Measurements from ENCODE around the gene SLC37A1.

Gene SLC37A1

GRCh38 chr21:42486072-42486471 lies 27.6 kb upstream of the SLC37A1 start:
- no peak overlapping the region for H3K27ac Mint-ChIP-seq
- H3K27me3 Mint-ChIP-seq (ENCODE audit: low read depth, poor library complexity) = peaks cover 36% of the 10 kb centered on the region
- no peaks in the 10 kb centered on the region for H3K9me3 Mint-ChIP-seq
- no peak for TF ChIP-seq CTCF (IDR thresholded peaks at IDR 0.05)
- H3K36me3 Mint-ChIP-seq (ENCODE audit: low read depth) = no peaks in the 10 kb centered on the region
- H3K4me1 Mint-ChIP-seq = no peaks in the 10 kb centered on the region
- no peak for DNase-seq
- no peak overlapping the region for H3K4me3 Mint-ChIP-seq

- no peak for DNase-seq
- H3K27me3 Mint-ChIP-seq (ENCODE audit: low read depth, poor library complexity) = peaks cover 33% of the 10 kb centered on the region
- H3K36me3 Mint-ChIP-seq (ENCODE audit: low read depth) = no peaks in the 10 kb centered on the region
- H3K27ac Mint-ChIP-seq = no peak overlapping the region
- H3K4me1 Mint-ChIP-seq = no peaks in the 10 kb centered on the region
- H3K4me3 Mint-ChIP-seq = no peak overlapping the region
- no peaks in the 10 kb centered on the region for H3K9me3 Mint-ChIP-seq
- TF ChIP-seq CTCF (IDR thresholded peaks at IDR 0.05) = no peak
Observed at GRCh38 chr21:42486531-42486930, 27.1 kb upstream of the SLC37A1 start.

GRCh38 chr21:42489006-42489563 lies 24.6 kb upstream of the SLC37A1 start:
- peaks cover 48% of the 10 kb centered on the region for H3K27me3 Mint-ChIP-seq (ENCODE audit: low read depth, poor library complexity)

GRCh38 chr21:42489991-42490390 lies 23.7 kb upstream of the SLC37A1 start:
- peaks cover 4% of the 10 kb centered on the region for H3K4me1 Mint-ChIP-seq

More at GRCh38 chr21:42489006-42489563, 24.6 kb upstream of the SLC37A1 start:
- TF ChIP-seq CTCF (IDR thresholded peaks at IDR 0.05) = no peak
- no peak overlapping the region for H3K4me3 Mint-ChIP-seq
- H3K27ac Mint-ChIP-seq = no peak overlapping the region
- H3K9me3 Mint-ChIP-seq = no peaks in the 10 kb centered on the region
- H3K4me1 Mint-ChIP-seq = peaks cover 4% of the 10 kb centered on the region
- DNase-seq = no peak
- no peaks in the 10 kb centered on the region for H3K36me3 Mint-ChIP-seq (ENCODE audit: low read depth)

GRCh38 chr21:42490720-42491119 lies 22.9 kb upstream of the SLC37A1 start:
- Mint-ChIP-seq H3K27ac (no peak overlapping the region), H3K9me3 (no peaks in the 10 kb centered on the region), H3K36me3 (ENCODE audit: low read depth) (no peaks in the 10 kb centered on the region), H3K4me1 (peaks cover 8% of the 10 kb centered on the region), H3K4me3 (no peak overlapping the region), H3K27me3 (ENCODE audit: low read depth, poor library complexity) (peaks cover 58% of the 10 kb centered on the region)
- DNase-seq = no peak
- TF ChIP-seq CTCF (IDR thresholded peaks at IDR 0.05) = no peak

More at GRCh38 chr21:42489991-42490390, 23.7 kb upstream of the SLC37A1 start:
- H3K27me3 Mint-ChIP-seq (ENCODE audit: low read depth, poor library complexity) = peaks cover 56% of the 10 kb centered on the region
- no peak overlapping the region for H3K4me3 Mint-ChIP-seq
- no peak overlapping the region for H3K27ac Mint-ChIP-seq
- DNase-seq = no peak
- H3K36me3 Mint-ChIP-seq (ENCODE audit: low read depth) = no peaks in the 10 kb centered on the region
- no peaks in the 10 kb centered on the region for H3K9me3 Mint-ChIP-seq
- TF ChIP-seq CTCF (IDR thresholded peaks at IDR 0.05) = no peak

- no peak for DNase-seq
- H3K4me3 Mint-ChIP-seq = no peak overlapping the region
- no peaks in the 10 kb centered on the region for H3K36me3 Mint-ChIP-seq (ENCODE audit: low read depth)
- H3K27ac Mint-ChIP-seq = no peak overlapping the region
- H3K4me1 Mint-ChIP-seq = peaks cover 13% of the 10 kb centered on the region
- peaks cover 58% of the 10 kb centered on the region for H3K27me3 Mint-ChIP-seq (ENCODE audit: low read depth, poor library complexity)
- no peak for TF ChIP-seq CTCF (IDR thresholded peaks at IDR 0.05)
- no peaks in the 10 kb centered on the region for H3K9me3 Mint-ChIP-seq
Observed at GRCh38 chr21:42491328-42491727, 22.3 kb upstream of the SLC37A1 start.
